A549 (cell line): ENCODE data around the gene CHIC2. TPM values are rescaled to one million over a fixed set of nuclear protein-coding genes. Genes with fewer than 3 reads are reported as not detected.

Experiments
- ATAC-seq, 2 experiments: fragments of 200-7000 bp in 1 of 2; fragments of >200 bp in 1 of 2; cut with Nextera tagmentation in 1 of 2; cut with Tn5 transposase in 1 of 2; 3 replicates each; pipeline versions ENCODE4 v1.8.0 to v1.9.1; 2018 to 2020; ENCODE audit warnings: mild to moderate bottlenecking in 1 of 2, moderate library complexity in 1 of 2
- CTCF ChIA-PET: fragments of 300-600 bp; sonication (Branson Sonifier 250); formaldehyde crosslinking; extraction: SDS; loops from one replicate; lab custom pipeline; 2021; ENCODE audit warnings: antibody characterized with exemption, inconsistent platforms; lab: Yijun Ruan, JAX
- POLR2A ChIA-PET: fragments of 350-600 bp; formaldehyde crosslinking; extraction: SDS; loops from one replicate; lab custom pipeline; 2021; ENCODE audit warnings: antibody characterized with exemption, inconsistent platforms; lab: Yijun Ruan, JAX
- DNase-seq, 2 experiments: peaks; one replicate each; pipeline versions ENCODE4 v3.0.0 to v3.0.0-alpha.2; 2011 to 2016; ENCODE audit warnings: low read depth in 1 of 2, low spot score in 1 of 2
- FAIRE-seq: peaks from 2 replicates; lab custom pipeline; 2011; peaks lifted over from hg19 to GRCh38; lab: Jason Lieb, UNC
- H3K27ac ChIP-seq, 2 experiments: fragments of >200 bp; sonication (Bioruptor Twin); formaldehyde crosslinking; 3 replicates each; pipeline ENCODE4 v1.5.1; 2016 to 2017
- H3K4me1 ChIP-seq: fragments of >200 bp; sonication (Bioruptor Twin); formaldehyde crosslinking; 3 replicates; pipeline ENCODE4 v1.6.1; 2016
- H3K4me2 ChIP-seq: fragments of >200 bp; sonication (Bioruptor Twin); formaldehyde crosslinking; 3 replicates; pipeline ENCODE4 v1.6.1; 2016
- H3K4me3 ChIP-seq: fragments of >200 bp; sonication (Bioruptor Twin); formaldehyde crosslinking; 3 replicates; pipeline ENCODE4 v1.5.1; 2016
- H3K9me3 ChIP-seq: fragments of >200 bp; sonication (Bioruptor Twin); formaldehyde crosslinking; 3 replicates; pipeline ENCODE4 v1.6.1; 2016
- CBX2 ChIP-seq: fragments of 200-600 bp; sonication (generic); IDR thresholded peaks from 2 replicates; pipeline ENCODE4 v1.6.1; 2016; ENCODE audit warnings: low read depth, mild to moderate bottlenecking, borderline replicate concordance
- CBX8 ChIP-seq: fragments of 200-600 bp; sonication (generic); IDR thresholded peaks from 2 replicates; pipeline ENCODE4 v1.6.1; 2016
- CHD2 ChIP-seq: fragments of 150-350 bp; IDR thresholded peaks from 2 replicates; pipeline ENCODE4 v1.6.1; 2014; ENCODE audit warnings: low read length; ENCODE audit not compliant: partially characterized antibody
- EP300 ChIP-seq, 2 experiments: fragments of >200 bp; sonication (Bioruptor Twin); formaldehyde crosslinking; IDR thresholded peaks; 2 replicates in 1 of 2; 3 replicates in 1 of 2; pipeline ENCODE4 v1.6.1; 2016 to 2017
- FOXS1 ChIP-seq: fragments of 250-450 bp; sonication (Bioruptor Pico); IDR thresholded peaks from 2 replicates; pipeline ENCODE4 v1.5.0; 2020; ENCODE audit warnings: mild to moderate bottlenecking, moderate library complexity
- HEYL ChIP-seq: fragments of 250-450 bp; sonication (Bioruptor Pico); IDR thresholded peaks from 2 replicates; pipeline ENCODE4 v1.8.0; 2021; ENCODE audit warnings: mild to moderate bottlenecking, moderate library complexity
- HMGXB4 ChIP-seq: fragments of 250-450 bp; sonication (Bioruptor Pico); IDR thresholded peaks from 2 replicates; pipeline ENCODE4 v1.5.0; 2021; ENCODE audit warnings: mild to moderate bottlenecking, moderate library complexity, borderline replicate concordance
- HOXA7 ChIP-seq: fragments of 250-450 bp; sonication (Bioruptor Pico); IDR thresholded peaks from 2 replicates; pipeline ENCODE4 v1.5.0; 2020; ENCODE audit warnings: mild to moderate bottlenecking, moderate library complexity
- JUNB ChIP-seq: fragments of >200 bp; sonication (Bioruptor Twin); formaldehyde crosslinking; IDR thresholded peaks from 2 replicates; pipeline ENCODE4 v1.6.1; 2016
- KDM1A ChIP-seq: fragments of 200-600 bp; sonication (generic); IDR thresholded peaks from 2 replicates; pipeline ENCODE4 v1.6.1; 2016; ENCODE audit warnings: low read depth, mild to moderate bottlenecking
- KDM5A ChIP-seq: fragments of 200-600 bp; sonication (generic); IDR thresholded peaks from 2 replicates; pipeline ENCODE4 v1.6.1; 2016; ENCODE audit warnings: antibody characterized with exemption, mild to moderate bottlenecking
- NPAS2 ChIP-seq: fragments of 250-450 bp; sonication (Bioruptor Pico); IDR thresholded peaks from 2 replicates; pipeline ENCODE4 v1.8.0; 2022; ENCODE audit warnings: mild to moderate bottlenecking, moderate library complexity, borderline replicate concordance
- NR3C1 ChIP-seq: fragments of >200 bp; sonication (Bioruptor Twin); formaldehyde crosslinking; IDR thresholded peaks from 3 replicates; pipeline ENCODE4 v1.6.1; 2017
- POLR2A ChIP-seq: IDR thresholded peaks from 2 replicates; pipeline ENCODE4 v1.6.1; 2012; ENCODE audit warnings: mild to moderate bottlenecking, low read length
- RARB ChIP-seq: fragments of 250-450 bp; sonication (Bioruptor Pico); IDR thresholded peaks from 2 replicates; pipeline ENCODE4 v1.8.0; 2021; ENCODE audit warnings: mild to moderate bottlenecking, moderate library complexity
- RFX5 ChIP-seq: fragments of 450-650 bp; IDR thresholded peaks from 2 replicates; pipeline ENCODE4 v1.7.1; 2014; ENCODE audit warnings: antibody characterized with exemption, mild to moderate bottlenecking, moderate library complexity
- RNF2 ChIP-seq: fragments of 200-600 bp; sonication (generic); IDR thresholded peaks from 2 replicates; pipeline ENCODE4 v1.6.1; 2016; ENCODE audit warnings: low read depth, mild to moderate bottlenecking, antibody characterized with exemption, moderate library complexity, borderline replicate concordance
- ZFP36 ChIP-seq: fragments of 450-650 bp; IDR thresholded peaks from 2 replicates; pipeline ENCODE4 v1.6.1; 2014; ENCODE audit warnings: borderline replicate concordance; ENCODE audit not compliant: partially characterized antibody
- ZNF302 ChIP-seq: fragments of 250-450 bp; sonication (Bioruptor Pico); IDR thresholded peaks from 2 replicates; pipeline ENCODE4 v1.9.0; 2021; ENCODE audit warnings: inconsistent platforms, mild to moderate bottlenecking, moderate library complexity
- WGBS: methylation state at CpG from one replicate; pipeline ENCODE4 v1.1.6; 2017; ENCODE audit errors: missing lambda C conversion rate; 5-methylcytosine and 5-hydroxymethylcytosine counted together
- polyA plus RNA-seq, 4 experiments: library from polyadenylated mRNA; depleted of rRNA in 3 of 4; stranded (reverse); fragments of >200 nt; fragmentation: RNase III in 1 of 4; extraction: RNeasy Plus Mini Kit Qiagen cat#74134 plus additional on column Dnase treatment in 1 of 4; gene quantifications; 2 replicates in 3 of 4; 3 replicates in 1 of 4; pipeline ENCODE4 v1.2.3, GENCODE V29; 2011 to 2017
- TF ChIP-seq, protein P1 (sequence below): fragments of 150-350 bp; IDR thresholded peaks from 2 replicates; pipeline ENCODE4 v1.6.1; 2014; ENCODE audit warnings: low read depth, mild to moderate bottlenecking, low read length
- TF ChIP-seq, protein P2 (sequence below): IDR thresholded peaks from 2 replicates; pipeline ENCODE4 v1.6.1; 2012
- TF ChIP-seq, protein P3 (sequence below): fragments of >200 bp; sonication (Bioruptor Twin); formaldehyde crosslinking; IDR thresholded peaks from 2 replicates; pipeline ENCODE4 v1.6.1; 2016

CHIC2 gene
- polyA plus RNA-seq, 2 of the 4 experiments (the other 2 are of a cell fraction) = 5.9 to 10.1 TPM

DNA sequence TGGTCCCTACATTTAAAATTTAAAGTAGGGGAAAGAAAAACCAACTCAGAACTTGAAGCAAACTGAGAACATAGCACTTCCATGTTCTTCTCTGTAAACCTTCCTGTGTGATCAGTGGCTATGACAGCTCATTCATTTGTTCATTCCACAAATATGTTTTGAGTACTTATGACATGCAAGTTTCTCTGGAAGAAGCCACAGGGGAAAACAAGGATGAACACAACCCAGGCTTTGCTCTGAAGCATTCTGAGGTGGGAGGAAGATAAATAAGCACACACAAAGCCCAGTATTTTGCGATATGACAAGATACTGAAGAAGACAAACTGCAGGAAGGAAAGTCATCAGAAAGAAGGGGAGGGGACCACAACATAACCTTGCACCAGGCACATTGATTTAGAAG, 96.4 kb downstream of the CHIC2 start:
- DNase-seq = no peak
- ChIA-PET POLR2A (no interaction called here), CTCF (interaction anchor here (1.3 kb wide), 1 partner anchor 266 kb away, joined by 3 read pairs; no protein-coding TSS in a partner anchor)
- ATAC-seq = no peak
- 94% methylated on average over 1 of the region's 1 CpG for WGBS
- TF ChIP-seq POLR2A (no peak), HEYL (CRISPR knock-in tag) (no peak), EP300 (IDR thresholded peaks at IDR 0.05) (no peak), JUNB (no peak), HMGXB4 (CRISPR knock-in tag) (no peak), NR3C1 (no peak), KDM1A (no peak)
- TF ChIP-seq, protein P1, sequence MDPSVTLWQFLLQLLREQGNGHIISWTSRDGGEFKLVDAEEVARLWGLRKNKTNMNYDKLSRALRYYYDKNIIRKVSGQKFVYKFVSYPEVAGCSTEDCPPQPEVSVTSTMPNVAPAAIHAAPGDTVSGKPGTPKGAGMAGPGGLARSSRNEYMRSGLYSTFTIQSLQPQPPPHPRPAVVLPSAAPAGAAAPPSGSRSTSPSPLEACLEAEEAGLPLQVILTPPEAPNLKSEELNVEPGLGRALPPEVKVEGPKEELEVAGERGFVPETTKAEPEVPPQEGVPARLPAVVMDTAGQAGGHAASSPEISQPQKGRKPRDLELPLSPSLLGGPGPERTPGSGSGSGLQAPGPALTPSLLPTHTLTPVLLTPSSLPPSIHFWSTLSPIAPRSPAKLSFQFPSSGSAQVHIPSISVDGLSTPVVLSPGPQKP = no peak
- no peak overlapping the region for H3K4me3 ChIP-seq
- no peak for FAIRE-seq
- no peak overlapping the region for H3K4me2 ChIP-seq
- H3K27ac ChIP-seq = no peak overlapping the region
- H3K4me1 ChIP-seq = no peaks in the 10 kb centered on the region
- H3K9me3 ChIP-seq = no peaks in the 10 kb centered on the region

GRCh38 chr4:53963781-53964180, 100.6 kb downstream of the CHIC2 start:
- H3K27ac ChIP-seq = no peak overlapping the region
- H3K9me3 ChIP-seq = no peaks in the 10 kb centered on the region
- WGBS = 69% methylated on average over 3 of the region's 3 CpGs
- no peak for DNase-seq
- ChIA-PET POLR2A (no interaction called here), CTCF (no interaction called here)
- FAIRE-seq = no peak
- no peak for ATAC-seq
- no peak overlapping the region for H3K4me3 ChIP-seq
- no peak overlapping the region for H3K4me2 ChIP-seq
- TF ChIP-seq KDM5A = no peak
- TF ChIP-seq RNF2 = no peak
- TF ChIP-seq HMGXB4 (CRISPR knock-in tag) = no peak
- no peak for TF ChIP-seq HOXA7
- no peak for TF ChIP-seq ZFP36
- TF ChIP-seq HEYL (CRISPR knock-in tag) = no peak
- no peak for TF ChIP-seq CBX8
- TF ChIP-seq ZNF302 (CRISPR knock-in tag) = no peak
- no peak for TF ChIP-seq NPAS2 (CRISPR knock-in tag)
- TF ChIP-seq CHD2 = no peak
- no peak for TF ChIP-seq FOXS1
- no peak for TF ChIP-seq CBX2
- no peaks in the 10 kb centered on the region for H3K4me1 ChIP-seq

DNA sequence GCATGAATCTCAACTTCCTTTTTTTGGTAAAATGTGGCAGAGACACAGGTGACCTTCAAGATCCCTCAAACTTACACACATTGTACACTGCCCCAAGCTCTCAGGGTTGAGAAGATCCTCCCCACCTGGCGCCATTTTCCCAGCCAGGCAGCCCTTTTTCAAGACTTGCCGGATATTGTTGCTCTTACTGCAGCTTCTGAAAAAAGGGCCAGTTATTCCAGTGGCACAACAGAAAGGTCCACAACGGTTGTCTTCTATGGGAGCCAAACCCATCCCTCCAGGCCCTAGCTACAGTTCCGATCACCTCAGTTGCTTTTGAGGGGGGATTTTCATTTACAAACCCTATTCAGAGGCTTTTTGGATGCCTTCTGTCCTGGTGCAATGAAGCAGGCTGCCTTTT, 101.1 kb downstream of the CHIC2 start:
- Histone ChIP-seq H3K9me3 (no peaks in the 10 kb centered on the region), H3K4me1 (no peaks in the 10 kb centered on the region), H3K4me3 (no peak overlapping the region), H3K27ac (no peak overlapping the region), H3K4me2 (no peak overlapping the region)
- WGBS = 79% methylated on average over 4 of the region's 4 CpGs
- FAIRE-seq (no peak), DNase-seq (no peak), ATAC-seq (no peak)
- TF ChIP-seq JUNB = no peak
- no peak for TF ChIP-seq RFX5
- no peak for TF ChIP-seq CBX2
- no peak for TF ChIP-seq RARB (CRISPR knock-in tag)
- TF ChIP-seq, protein P2, sequence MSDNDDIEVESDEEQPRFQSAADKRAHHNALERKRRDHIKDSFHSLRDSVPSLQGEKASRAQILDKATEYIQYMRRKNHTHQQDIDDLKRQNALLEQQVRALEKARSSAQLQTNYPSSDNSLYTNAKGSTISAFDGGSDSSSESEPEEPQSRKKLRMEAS = no peak
- no peak for TF ChIP-seq CHD2
- TF ChIP-seq, protein P3, sequence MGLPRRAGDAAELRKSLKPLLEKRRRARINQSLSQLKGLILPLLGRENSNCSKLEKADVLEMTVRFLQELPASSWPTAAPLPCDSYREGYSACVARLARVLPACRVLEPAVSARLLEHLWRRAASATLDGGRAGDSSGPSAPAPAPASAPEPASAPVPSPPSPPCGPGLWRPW = no peak
- ChIA-PET CTCF (no interaction called here), POLR2A (no interaction called here)
